ENCODE measurements around the gene INTS15. TPM values are rescaled to one million over a fixed set of nuclear protein-coding genes. Genes with fewer than 3 reads are reported as not detected.

Gene INTS15
- total and polyA plus RNA-seq, 9 of the 15 experiments (the other 6 are each of a cell fraction or from before 2014, with no cell fraction given): 0.52 to 28.9 (median 11.6) TPM

DNA sequence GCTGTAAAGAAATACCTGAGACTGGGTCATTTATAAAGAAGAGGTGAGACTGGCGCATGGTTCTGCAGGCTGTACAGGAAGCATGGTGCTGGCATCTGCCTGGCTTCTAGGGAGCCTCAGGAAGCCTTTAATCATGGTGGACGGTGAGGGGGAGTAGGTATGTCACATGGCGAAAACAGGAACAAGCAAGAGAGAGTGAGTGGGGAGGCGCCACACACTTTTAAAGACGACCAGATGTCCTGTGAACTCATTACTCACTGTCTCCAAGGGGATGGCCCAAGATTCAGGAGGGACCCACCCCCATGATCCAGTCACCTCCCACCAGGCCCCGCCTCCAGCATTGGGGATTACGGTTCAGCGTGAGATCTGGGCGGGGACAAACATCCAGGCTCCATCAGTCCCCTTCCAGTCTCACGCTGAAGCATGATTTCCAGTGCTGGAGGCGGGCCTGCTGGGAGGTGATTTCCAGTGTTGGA, 50.5 kb downstream of the INTS15 start (continued):
- TF ChIP-seq, protein P1, sequence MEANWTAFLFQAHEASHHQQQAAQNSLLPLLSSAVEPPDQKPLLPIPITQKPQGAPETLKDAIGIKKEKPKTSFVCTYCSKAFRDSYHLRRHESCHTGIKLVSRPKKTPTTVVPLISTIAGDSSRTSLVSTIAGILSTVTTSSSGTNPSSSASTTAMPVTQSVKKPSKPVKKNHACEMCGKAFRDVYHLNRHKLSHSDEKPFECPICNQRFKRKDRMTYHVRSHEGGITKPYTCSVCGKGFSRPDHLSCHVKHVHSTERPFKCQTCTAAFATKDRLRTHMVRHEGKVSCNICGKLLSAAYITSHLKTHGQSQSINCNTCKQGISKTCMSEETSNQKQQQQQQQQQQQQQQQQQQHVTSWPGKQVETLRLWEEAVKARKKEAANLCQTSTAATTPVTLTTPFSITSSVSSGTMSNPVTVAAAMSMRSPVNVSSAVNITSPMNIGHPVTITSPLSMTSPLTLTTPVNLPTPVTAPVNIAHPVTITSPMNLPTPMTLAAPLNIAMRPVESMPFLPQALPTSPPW (CRISPR knock-in tag; IDR thresholded peaks at IDR 0.05): peak; percentile 35; the same call in 1 of the 2 replicates
- TF ChIP-seq, protein P2, sequence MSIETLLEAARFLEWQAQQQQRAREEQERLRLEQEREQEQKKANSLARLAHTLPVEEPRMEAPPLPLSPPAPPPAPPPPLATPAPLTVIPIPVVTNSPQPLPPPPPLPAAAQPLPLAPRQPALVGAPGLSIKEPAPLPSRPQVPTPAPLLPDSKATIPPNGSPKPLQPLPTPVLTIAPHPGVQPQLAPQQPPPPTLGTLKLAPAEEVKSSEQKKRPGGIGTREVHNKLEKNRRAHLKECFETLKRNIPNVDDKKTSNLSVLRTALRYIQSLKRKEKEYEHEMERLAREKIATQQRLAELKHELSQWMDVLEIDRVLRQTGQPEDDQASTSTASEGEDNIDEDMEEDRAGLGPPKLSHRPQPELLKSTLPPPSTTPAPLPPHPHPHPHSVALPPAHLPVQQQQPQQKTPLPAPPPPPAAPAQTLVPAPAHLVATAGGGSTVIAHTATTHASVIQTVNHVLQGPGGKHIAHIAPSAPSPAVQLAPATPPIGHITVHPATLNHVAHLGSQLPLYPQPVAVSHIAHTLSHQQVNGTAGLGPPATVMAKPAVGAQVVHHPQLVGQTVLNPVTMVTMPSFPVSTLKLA (conservative IDR thresholded peaks at IDR 0.05): peak; percentile 82 to 91
- TF ChIP-seq CBFA2T2 (conservative IDR thresholded peaks at IDR 0.05): peak; percentile 53; the same call in 1 of the 2 replicates
- TF ChIP-seq LCOR (CRISPR knock-in tag; IDR thresholded peaks at IDR 0.05): no peak
- peak; percentile 67 for TF ChIP-seq RFX1 (IDR thresholded peaks at IDR 0.05)
- TF ChIP-seq, protein P3, sequence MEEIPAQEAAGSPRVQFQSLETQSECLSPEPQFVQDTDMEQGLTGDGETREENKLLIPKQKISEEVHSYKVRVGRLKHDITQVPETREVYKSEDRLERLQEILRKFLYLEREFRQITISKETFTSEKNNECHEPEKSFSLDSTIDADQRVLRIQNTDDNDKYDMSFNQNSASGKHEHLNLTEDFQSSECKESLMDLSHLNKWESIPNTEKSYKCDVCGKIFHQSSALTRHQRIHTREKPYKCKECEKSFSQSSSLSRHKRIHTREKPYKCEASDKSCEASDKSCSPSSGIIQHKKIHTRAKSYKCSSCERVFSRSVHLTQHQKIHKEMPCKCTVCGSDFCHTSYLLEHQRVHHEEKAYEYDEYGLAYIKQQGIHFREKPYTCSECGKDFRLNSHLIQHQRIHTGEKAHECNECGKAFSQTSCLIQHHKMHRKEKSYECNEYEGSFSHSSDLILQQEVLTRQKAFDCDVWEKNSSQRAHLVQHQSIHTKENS (CRISPR knock-in tag; IDR thresholded peaks at IDR 0.05): no peak
- TF ChIP-seq, protein P4, sequence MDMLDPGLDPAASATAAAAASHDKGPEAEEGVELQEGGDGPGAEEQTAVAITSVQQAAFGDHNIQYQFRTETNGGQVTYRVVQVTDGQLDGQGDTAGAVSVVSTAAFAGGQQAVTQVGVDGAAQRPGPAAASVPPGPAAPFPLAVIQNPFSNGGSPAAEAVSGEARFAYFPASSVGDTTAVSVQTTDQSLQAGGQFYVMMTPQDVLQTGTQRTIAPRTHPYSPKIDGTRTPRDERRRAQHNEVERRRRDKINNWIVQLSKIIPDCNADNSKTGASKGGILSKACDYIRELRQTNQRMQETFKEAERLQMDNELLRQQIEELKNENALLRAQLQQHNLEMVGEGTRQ (CRISPR knock-in tag; IDR thresholded peaks at IDR 0.05): peak; percentile 77
- no peak for TF ChIP-seq POLR2H (tag; IDR thresholded peaks at IDR 0.05; ENCODE audit: low read depth)
- peak; percentile 77 for TF ChIP-seq ZNF316 (IDR thresholded peaks at IDR 0.05)
- TF ChIP-seq DPF2 (IDR thresholded peaks at IDR 0.05): peak; percentile 61; the same call in 1 of the 2 replicates

All from K562 (cell line).